ENCODE measurements around the gene COLEC12.

Gene COLEC12

DNA sequence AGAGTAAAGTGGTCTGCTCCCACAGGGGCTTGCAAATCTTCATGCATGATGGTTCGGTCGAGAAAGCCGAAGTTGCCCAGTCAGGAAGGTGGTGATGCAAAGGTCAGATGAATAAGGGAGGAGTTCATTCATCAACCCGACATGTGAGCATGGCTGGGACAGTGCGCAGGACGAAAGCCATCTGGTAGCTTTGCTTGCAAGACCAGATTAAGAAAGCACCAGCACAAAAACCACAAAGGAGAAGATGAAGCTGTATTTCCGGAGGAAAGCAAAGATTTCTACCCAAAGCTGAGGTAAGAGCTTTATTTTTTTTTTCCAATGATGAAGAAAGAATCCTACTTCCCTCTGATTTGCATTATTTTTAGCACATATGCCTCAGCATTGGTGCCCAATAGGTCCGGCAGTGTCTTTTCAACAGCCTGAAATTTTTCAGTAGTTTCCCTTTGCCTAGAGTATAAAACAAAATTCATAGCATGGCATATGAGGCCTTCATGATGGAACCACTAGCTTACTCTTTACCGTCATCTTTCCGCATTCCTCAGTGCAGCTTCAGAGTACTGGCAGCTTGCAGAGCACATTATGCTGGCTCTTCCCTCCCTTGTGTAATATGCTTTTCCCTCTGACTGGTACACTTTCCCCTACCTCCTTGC is 120.7 kb downstream of the COLEC12 start:
- no peak for DNase-seq

- no peak for DNase-seq
Observed at GRCh38 chr18:378079-378478, 122.4 kb downstream of the COLEC12 start.

DNA sequence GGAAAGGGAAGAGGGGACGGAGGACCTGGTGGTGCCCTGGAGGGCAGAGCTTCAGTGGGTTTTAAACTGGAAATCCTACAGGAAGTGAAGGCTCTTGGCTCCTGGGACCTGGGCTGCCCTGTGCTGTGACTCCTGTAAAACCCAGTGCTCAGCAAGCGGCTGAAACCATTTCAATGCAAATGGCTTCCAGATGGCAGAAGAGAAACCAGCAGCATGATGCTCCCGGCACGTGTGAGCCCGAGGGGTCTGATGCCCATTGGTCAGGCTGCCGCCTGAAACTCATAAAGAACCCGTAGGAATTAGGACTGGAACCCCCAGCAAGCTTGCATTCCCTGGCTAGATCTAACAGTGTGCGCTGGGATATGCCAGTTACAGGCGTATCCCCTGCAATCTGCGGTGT is 123.4 kb downstream of the COLEC12 start:
- no peak for DNase-seq

GRCh38 chr18:376311-376710 is 124.2 kb downstream of the COLEC12 start:
- DNase-seq = no peak

GRCh38 chr18:374721-375168 is 125.8 kb downstream of the COLEC12 start:
- no peak for DNase-seq

GRCh38 chr18:373780-374179 is 126.7 kb downstream of the COLEC12 start:
- DNase-seq = no peak

- DNase-seq = no peak
Observed at GRCh38 chr18:371609-371982, 128.9 kb downstream of the COLEC12 start.

- DNase-seq = no peak
Observed at GRCh38 chr18:370751-371608, 129.5 kb downstream of the COLEC12 start.

DNA sequence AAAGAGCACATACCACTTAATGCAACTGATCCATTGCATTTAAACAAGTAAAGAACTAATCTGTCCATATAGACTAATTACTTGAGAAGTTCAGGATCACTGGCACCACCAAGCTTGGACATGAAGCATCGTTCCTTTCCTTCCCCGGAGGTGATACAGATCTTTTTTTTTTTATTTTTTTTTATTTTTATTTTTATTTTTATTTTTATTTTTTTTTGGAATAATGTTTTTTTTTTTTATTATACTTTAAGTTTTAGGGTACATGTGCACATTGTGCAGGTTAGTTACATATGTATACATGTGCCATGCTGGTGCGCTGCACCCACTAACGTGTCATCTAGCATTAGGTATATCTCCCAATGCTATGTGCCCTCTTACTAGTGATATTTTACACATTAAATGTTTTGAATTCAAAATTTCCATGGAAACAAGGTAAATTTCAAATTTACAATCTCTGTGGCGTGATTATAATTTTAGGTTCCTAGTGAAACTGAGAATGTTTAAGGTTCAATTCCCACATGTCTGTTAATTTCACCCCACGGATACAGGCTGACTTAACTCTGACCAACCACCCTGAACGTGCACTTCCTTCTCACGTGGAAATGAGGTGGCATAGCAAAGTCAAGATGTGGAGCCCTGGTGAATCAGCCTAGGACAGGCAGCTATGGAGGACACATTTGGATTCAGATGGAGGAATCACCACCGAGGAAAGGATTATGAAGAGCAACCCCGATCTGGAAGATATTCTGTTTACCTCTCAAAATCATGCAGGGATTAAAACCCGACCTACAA is 131.1 kb downstream of the COLEC12 start:
- peak; percentile 68 for DNase-seq

DNA sequence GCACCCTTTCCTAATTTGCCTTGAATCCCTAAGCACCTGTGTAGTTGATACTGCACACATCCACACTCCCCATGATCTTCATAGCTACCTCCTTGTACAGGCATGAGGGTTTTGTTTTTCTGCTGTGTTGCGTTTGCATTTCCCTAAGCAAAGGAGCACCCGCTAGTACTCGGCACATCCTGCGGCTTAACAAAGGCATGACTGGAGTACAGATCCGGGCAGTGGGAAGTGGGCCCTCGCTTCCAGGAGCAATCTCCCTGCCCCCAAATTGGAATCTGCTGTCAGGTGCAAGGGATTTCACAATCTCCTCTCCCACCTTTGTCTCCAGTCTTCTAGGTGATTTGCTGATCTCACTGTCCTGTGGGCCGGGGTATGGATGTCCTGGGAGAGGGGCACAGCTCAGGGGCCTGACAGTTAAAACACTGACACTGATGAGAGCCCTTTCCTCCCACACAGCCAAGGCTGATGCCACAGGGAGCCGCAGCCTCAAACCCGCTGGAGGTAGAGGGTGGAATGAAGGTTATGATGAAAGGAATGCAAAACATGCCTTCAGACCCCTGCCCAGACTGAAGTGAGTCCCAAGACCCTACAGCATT is 133.9 kb downstream of the COLEC12 start:
- no peak for DNase-seq

DNA sequence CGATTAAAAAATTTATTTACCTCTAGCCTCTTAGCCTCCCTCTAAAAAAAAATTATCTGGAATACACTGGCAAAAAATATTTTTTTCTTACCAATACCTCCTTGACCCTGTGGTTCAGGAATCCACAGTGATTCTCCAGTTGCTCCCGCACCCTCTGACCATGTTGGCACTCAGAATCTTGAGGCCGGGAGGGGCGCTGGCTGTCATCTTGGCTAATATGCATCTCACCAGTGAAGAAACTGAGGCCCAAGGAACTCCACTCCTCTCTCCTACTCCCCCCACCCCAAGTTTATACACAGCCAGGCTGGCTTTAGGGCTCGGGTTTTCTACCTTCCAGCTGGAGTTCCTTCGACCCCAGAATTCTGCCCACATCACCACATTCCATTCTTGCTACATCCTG is 134.8 kb downstream of the COLEC12 start:
- no peak for DNase-seq

DNA sequence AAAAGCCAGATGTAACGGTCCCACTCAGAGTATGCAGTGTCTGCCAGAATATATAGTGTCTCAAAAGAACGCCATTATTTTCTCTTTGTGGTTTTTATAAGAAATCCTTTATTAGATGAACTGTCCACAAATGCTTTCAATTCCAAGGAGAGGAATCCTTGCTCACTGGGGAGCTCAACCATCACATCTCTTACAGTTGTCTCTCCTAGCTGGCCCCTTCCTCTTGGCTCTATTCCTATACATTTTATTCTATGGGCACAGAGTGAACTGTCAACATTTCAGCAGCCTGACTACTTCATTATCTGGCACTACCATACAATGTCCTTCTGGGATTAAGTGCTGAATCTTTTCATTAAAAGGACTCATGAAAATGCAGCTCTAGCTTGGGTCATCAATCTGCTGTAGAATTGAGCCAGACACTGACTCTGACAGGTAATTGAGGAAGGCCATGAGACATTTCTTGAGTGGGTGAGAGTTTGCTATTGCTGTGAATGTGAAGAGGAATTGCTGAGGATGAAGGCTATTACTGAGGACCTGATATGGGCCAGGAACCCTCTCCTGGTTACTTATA is 136.2 kb downstream of the COLEC12 start:
- DNase-seq = no peak

DNA sequence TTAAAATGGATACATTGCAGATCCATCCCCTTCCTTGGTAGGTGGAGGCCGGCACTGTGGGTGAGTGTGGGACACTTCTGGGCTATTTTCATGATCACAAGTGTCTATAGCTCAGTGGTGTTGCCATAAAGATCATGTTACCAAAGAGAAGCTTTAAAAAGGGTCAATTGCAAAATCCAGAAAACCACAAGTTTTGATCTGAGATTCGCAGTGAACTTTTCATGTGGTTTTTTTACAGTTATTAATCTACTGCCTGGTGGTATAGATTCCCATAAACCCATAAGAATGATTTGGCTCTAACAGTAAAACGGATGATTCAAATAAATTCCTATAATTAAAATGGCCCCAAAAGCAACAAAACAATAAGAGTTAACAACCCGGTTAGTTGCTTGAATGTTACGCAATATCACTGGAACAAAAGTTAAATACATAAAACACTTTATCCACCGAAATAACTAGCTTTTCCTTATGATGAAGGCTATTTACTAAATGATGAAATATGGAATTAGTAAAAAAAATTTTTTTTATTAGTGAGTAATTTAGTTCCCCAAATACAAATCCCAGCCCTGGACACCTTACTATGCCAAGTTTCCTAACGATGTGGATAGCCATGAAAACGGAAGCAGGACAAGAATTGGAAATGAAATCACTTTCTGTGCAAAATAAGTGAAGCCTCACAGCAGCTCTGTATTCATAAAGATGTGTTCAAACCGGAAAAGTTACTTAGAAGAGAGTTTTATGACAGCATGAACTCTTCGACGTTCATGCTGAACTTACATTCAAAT is 137.0 kb downstream of the COLEC12 start:
- no peak for DNase-seq

DNA sequence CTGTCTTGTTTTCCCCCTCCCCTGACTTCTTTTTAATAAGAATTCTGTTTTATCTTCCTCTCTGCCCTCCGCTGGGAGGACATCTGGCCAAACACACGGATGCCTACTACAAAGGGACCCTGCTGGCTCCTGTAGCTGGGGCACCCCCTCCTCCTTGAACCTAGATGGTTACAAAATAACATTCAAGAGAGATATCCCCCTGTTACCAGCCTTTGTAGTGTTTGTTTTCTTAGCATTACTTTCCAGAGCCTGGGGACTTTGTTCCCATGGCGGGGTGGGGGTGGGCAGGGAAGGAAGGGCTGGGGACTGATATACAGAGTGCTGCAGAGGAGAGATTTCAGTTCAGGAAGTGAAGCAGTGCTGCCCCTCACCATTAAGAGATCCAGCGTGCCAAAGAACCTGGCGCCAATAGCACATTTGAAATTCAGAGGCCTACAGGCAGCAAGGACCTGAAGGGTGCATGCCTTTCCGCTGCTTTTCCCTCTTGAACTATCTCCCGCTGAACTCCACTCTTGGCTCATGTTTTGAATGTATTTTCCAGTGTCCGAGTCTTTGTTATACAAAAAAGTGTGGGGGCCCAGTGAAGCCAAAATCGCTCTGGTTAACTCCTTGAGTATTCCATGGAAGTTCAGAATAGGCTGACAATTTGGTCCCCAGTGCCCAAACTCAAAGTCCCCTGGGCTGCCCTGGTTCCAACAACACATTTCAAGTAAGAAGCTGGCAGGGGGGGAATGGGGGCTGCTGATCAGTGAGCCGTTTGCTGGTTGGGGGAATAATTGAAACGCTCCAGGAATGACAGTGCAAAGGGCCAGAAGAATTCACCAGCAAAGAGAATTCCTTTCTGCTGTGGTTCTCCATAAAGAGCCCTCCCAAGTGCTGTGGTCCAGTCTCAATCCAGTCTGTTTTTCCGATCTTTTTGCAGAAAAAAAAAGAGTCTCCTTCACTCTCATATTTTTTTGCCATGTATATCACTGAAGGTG is 137.9 kb downstream of the COLEC12 start:
- DNase-seq = no peak

- no peak for DNase-seq
Observed at GRCh38 chr18:361941-362310, 138.6 kb downstream of the COLEC12 start.

GRCh38 chr18:361100-361732 is 139.3 kb downstream of the COLEC12 start:
- DNase-seq = no peak

DNA sequence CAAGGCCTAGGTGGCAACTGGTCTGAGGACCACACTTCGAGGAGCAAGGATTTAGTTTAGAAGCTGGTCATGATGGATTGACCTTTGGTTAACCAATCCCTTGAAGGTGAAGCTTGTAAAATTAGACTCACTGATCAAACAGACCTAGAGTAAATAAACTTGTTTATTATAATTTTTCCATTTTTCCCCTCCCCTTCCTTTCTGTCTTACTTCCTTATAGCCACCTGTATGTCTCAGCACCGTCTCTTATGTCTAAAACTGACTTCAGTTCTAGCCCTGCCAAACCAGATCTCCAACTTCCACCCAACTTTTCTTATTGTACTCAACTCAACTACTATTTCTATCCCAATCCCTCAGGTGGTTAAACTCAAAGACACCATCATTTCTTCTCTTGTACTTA is 139.8 kb downstream of the COLEC12 start:
- DNase-seq = peak; percentile 47

- DNase-seq = no peak
Observed at GRCh38 chr18:356778-357177, 143.7 kb downstream of the COLEC12 start.

- no peak for DNase-seq
Observed at GRCh38 chr18:355678-356077, 144.8 kb downstream of the COLEC12 start.

DNA sequence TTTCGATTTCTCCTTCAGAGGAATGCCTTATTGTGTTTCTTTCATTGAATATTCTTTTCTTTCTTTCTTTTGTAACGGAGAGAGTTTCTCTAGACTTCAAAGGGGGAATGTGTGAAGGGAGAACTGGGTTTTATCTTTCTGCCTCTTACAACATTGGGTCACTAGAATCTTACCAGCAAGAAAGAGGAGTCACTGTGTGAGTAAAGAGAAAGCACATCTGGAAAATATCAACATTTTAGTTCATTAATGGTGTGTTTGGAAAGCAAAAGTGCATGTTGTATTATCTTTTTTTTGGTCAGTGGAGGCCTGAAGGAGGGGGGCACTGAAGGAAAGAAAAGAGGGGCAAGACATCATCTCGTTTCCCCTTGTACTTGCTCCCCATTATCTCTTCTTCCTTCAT is 146.0 kb downstream of the COLEC12 start:
- no peak for DNase-seq
